ENCODE data around the gene GOSR2.

Gene GOSR2

DNA sequence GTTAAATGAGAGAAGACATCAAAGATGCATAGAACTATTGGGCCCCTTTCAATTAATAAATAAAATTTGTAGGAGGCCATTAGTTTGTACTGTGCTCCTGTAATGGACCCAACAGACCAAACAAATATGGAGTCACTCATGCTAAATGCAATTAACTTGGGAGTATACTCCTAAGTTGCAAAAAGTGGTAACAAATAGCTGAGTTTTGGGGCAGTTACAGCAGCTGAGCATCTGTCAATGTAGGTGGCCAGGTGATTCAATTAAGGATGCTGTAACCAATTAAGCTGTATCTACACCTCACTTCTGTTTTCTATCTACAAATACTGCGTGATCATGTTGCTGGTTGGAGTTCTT is 36.7 kb upstream of the GOSR2 start:
- Histone ChIP-seq H3K9me3 (ENCODE audit: insufficient read depth, low read length) (no peaks in the 10 kb centered on the region), H3K9ac (ENCODE audit: insufficient read length, low read depth) (no peak overlapping the region), H3K27me3 (ENCODE audit: insufficient read depth, insufficient read length) (peaks cover 3% of the 10 kb centered on the region), H3K36me3 (ENCODE audit: insufficient read depth, insufficient read length, low read length) (no peaks in the 10 kb centered on the region), H3K4me3 (ENCODE audit: insufficient read length, low read depth) (no peak overlapping the region), H3K4me1 (ENCODE audit: insufficient read depth, insufficient read length) (peaks cover 3% of the 10 kb centered on the region)
- TF ChIP-seq SUZ12 (IDR thresholded peaks at IDR 0.05; ENCODE audit: extremely low read depth, insufficient read depth, insufficient read length) = no peak
- no peak for TF ChIP-seq ZNF274 (IDR thresholded peaks at IDR 0.05; ENCODE audit: low read depth, low read length)
- TF ChIP-seq YY1 (IDR thresholded peaks at IDR 0.05; ENCODE audit: insufficient read depth, insufficient read length) = no peak
- DNase-seq (ENCODE audit: low read depth, low spot score) = no peak

DNA sequence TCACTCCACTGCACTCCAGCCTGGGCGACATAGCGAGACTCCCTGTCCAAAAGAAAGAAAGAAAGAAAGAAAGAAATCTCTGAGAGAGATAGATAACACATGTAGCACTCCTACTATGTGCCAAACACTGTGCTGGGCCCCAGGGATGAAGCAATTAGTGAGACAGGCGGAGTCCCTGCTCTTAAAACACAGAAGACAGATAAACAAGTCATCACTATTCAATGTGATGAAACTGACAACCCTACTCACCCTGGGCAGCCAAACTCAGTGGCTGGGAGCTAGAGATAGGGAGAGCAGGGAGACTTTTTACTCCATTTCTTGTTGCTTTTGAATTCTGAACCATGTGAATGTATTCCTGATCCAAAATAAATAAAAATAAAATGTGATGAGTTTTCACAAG is 35.2 kb upstream of the GOSR2 start:
- no peaks in the 10 kb centered on the region for H3K9me3 ChIP-seq (ENCODE audit: insufficient read depth, low read length)
- no peak overlapping the region for H3K4me3 ChIP-seq (ENCODE audit: insufficient read length, low read depth)
- H3K9ac ChIP-seq (ENCODE audit: insufficient read length, low read depth) = no peak overlapping the region
- no peak for TF ChIP-seq YY1 (IDR thresholded peaks at IDR 0.05; ENCODE audit: insufficient read depth, insufficient read length)
- TF ChIP-seq SUZ12 (IDR thresholded peaks at IDR 0.05; ENCODE audit: extremely low read depth, insufficient read depth, insufficient read length) = no peak
- no peak for TF ChIP-seq ZNF274 (IDR thresholded peaks at IDR 0.05; ENCODE audit: low read depth, low read length)
- peaks cover 6% of the 10 kb centered on the region for H3K27me3 ChIP-seq (ENCODE audit: insufficient read depth, insufficient read length)
- H3K36me3 ChIP-seq (ENCODE audit: insufficient read depth, insufficient read length, low read length) = no peaks in the 10 kb centered on the region
- H3K4me1 ChIP-seq (ENCODE audit: insufficient read depth, insufficient read length) = peaks cover 3% of the 10 kb centered on the region
- no peak for DNase-seq (ENCODE audit: low read depth, low spot score)

DNA sequence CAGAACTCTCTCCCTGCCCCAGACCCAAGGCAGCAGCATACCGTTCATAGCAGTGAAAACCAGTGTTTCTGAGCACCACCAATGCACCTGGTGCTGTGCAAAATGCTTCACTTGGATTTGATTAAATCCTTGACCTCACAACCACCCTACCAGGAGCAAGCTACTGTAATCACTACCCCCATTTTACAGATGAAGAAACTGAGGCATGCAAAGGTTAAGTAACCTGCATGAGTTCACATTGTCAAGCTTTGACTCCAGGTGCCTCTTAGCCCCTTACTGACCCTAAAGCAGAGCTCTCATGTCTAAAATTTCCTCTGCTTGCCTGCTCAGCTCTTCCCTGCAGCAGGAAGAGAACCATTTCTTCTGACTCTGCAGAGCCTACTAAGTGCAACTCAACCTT is 34.2 kb upstream of the GOSR2 start:
- H3K4me3 ChIP-seq (ENCODE audit: insufficient read length, low read depth) = no peak overlapping the region
- H3K36me3 ChIP-seq (ENCODE audit: insufficient read depth, insufficient read length, low read length) = no peaks in the 10 kb centered on the region
- no peak for DNase-seq (ENCODE audit: low read depth, low spot score)
- no peak overlapping the region for H3K9ac ChIP-seq (ENCODE audit: insufficient read length, low read depth)
- peaks cover 6% of the 10 kb centered on the region for H3K27me3 ChIP-seq (ENCODE audit: insufficient read depth, insufficient read length)
- no peak for TF ChIP-seq YY1 (IDR thresholded peaks at IDR 0.05; ENCODE audit: insufficient read depth, insufficient read length)
- peaks cover 3% of the 10 kb centered on the region for H3K4me1 ChIP-seq (ENCODE audit: insufficient read depth, insufficient read length)
- H3K9me3 ChIP-seq (ENCODE audit: insufficient read depth, low read length) = no peaks in the 10 kb centered on the region

DNA sequence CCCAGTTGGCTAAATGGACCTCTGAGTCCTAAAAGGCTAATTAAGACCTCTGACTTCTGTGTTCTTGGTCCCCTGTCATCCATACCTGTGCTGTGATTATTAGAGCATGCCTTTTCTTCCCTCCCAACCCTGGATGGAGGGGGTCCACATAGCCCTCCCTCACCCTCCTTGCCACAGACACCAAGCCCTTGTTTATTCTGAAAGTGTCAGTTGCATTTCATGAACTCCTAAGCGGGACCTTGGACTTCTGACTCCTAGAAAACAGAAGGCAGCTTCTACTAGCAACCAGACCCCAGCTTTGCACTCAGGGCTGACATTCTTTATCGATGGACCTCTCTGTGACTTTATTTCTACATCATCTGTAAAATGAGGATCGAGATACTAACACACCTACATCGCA is 33.4 kb upstream of the GOSR2 start:
- no peaks in the 10 kb centered on the region for H3K36me3 ChIP-seq (ENCODE audit: insufficient read depth, insufficient read length, low read length)
- H3K27me3 ChIP-seq (ENCODE audit: insufficient read depth, insufficient read length) = peaks cover 6% of the 10 kb centered on the region
- H3K4me3 ChIP-seq (ENCODE audit: insufficient read length, low read depth) = no peak overlapping the region
- H3K9ac ChIP-seq (ENCODE audit: insufficient read length, low read depth) = no peak overlapping the region
- H3K4me1 ChIP-seq (ENCODE audit: insufficient read depth, insufficient read length) = peaks cover 7% of the 10 kb centered on the region
- no peaks in the 10 kb centered on the region for H3K9me3 ChIP-seq (ENCODE audit: insufficient read depth, low read length)
- TF ChIP-seq SUZ12 (IDR thresholded peaks at IDR 0.05; ENCODE audit: extremely low read depth, insufficient read depth, insufficient read length) = no peak
- no peak for TF ChIP-seq YY1 (IDR thresholded peaks at IDR 0.05; ENCODE audit: insufficient read depth, insufficient read length)
- no peak for TF ChIP-seq ZNF274 (IDR thresholded peaks at IDR 0.05; ENCODE audit: low read depth, low read length)
- no peak for DNase-seq (ENCODE audit: low read depth, low spot score)

DNA sequence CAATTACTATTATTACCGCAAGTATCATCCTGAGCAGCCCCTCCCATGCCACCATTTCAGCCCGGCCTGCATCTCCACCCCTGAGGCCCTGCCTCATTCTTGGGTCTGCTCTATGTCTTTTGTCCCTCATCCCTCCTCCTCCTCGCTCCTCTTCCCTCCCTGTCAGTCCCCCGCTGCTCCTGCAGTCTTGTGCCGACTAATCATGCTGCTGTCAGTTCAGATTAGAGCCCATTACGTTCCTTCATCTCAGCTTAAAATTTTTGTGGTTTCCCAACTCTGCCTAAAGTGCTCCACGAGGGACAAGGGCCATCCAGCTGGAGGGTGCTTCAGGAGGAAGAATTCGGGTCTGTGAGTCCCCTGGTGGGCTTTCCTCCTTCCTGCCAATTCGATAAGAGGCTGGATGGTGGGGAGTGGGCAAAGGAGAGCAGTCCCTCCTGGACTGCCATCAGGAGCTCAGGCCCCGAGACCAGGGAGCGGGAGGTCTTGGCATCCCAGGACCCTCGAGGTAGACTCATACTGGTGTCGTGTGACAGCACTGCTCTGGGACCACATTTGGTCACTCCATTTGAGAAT is 32.9 kb upstream of the GOSR2 start:
- H3K9me3 ChIP-seq (ENCODE audit: insufficient read depth, low read length) = no peaks in the 10 kb centered on the region
- no peaks in the 10 kb centered on the region for H3K36me3 ChIP-seq (ENCODE audit: insufficient read depth, insufficient read length, low read length)
- peaks cover 6% of the 10 kb centered on the region for H3K27me3 ChIP-seq (ENCODE audit: insufficient read depth, insufficient read length)
- no peak for TF ChIP-seq SUZ12 (IDR thresholded peaks at IDR 0.05; ENCODE audit: extremely low read depth, insufficient read depth, insufficient read length)
- TF ChIP-seq YY1 (IDR thresholded peaks at IDR 0.05; ENCODE audit: insufficient read depth, insufficient read length) = no peak
- no peak for TF ChIP-seq ZNF274 (IDR thresholded peaks at IDR 0.05; ENCODE audit: low read depth, low read length)
- H3K4me3 ChIP-seq (ENCODE audit: insufficient read length, low read depth) = no peak overlapping the region
- peaks cover 12% of the 10 kb centered on the region for H3K4me1 ChIP-seq (ENCODE audit: insufficient read depth, insufficient read length)
- no peak for DNase-seq (ENCODE audit: low read depth, low spot score)
- H3K9ac ChIP-seq (ENCODE audit: insufficient read length, low read depth) = no peak overlapping the region

DNA sequence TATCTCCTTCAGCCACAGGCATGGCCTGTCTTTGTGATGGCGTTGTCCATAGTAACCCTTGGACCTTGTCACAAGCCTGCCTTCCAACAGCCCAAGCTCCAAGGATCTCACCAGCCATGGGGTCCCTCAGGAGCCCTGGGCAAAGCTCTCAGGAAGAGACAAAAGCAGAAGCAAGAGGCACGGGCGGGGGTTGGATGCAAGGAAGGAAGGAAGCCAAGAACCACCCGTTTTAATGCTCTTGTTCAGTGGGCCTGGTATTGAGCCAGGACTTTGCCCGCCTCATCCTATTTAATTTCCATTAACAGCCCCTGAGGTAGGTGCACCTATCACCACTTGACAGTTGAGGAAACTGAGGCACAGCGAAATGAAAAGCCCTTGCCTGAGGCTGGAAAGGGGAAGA is 32.3 kb upstream of the GOSR2 start:
- Histone ChIP-seq H3K9ac (ENCODE audit: insufficient read length, low read depth) (no peak overlapping the region), H3K4me1 (ENCODE audit: insufficient read depth, insufficient read length) (peaks cover 12% of the 10 kb centered on the region), H3K4me3 (ENCODE audit: insufficient read length, low read depth) (no peak overlapping the region), H3K36me3 (ENCODE audit: insufficient read depth, insufficient read length, low read length) (no peaks in the 10 kb centered on the region), H3K27me3 (ENCODE audit: insufficient read depth, insufficient read length) (peaks cover 6% of the 10 kb centered on the region), H3K9me3 (ENCODE audit: insufficient read depth, low read length) (no peaks in the 10 kb centered on the region)
- DNase-seq (ENCODE audit: low read depth, low spot score) = no peak
- TF ChIP-seq YY1 (IDR thresholded peaks at IDR 0.05; ENCODE audit: insufficient read depth, insufficient read length) = no peak
- TF ChIP-seq SUZ12 (IDR thresholded peaks at IDR 0.05; ENCODE audit: extremely low read depth, insufficient read depth, insufficient read length) = no peak
- no peak for TF ChIP-seq ZNF274 (IDR thresholded peaks at IDR 0.05; ENCODE audit: low read depth, low read length)

DNA sequence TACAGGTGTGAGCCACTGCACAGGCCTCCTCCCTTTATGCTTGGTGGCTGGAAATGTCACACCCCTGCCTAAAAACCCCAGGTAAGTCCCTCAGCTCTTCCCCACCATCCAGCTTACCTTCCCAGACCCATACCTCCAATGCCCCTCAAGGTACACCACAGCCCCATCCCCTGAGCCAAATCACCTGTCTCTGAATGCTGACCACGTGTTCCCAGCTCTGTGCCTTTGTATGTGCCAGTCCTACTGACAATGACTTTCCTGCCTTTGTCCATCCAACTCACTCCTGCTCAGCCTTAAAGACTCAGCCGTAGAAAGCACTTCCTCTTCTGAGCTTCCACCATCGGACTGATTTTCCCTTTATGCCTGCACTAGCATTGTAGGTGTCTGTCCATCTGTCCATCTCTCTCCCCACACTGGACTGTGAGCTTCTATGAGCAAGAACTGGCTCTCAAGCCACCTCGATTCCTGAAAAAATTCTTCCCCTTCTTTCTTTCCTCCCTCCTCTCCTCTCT is 30.7 kb upstream of the GOSR2 start:
- Histone ChIP-seq H3K9ac (ENCODE audit: insufficient read length, low read depth) (no peak overlapping the region), H3K27me3 (ENCODE audit: insufficient read depth, insufficient read length) (peaks cover 4% of the 10 kb centered on the region), H3K36me3 (ENCODE audit: insufficient read depth, insufficient read length, low read length) (no peaks in the 10 kb centered on the region), H3K4me1 (ENCODE audit: insufficient read depth, insufficient read length) (peaks cover 12% of the 10 kb centered on the region), H3K4me3 (ENCODE audit: insufficient read length, low read depth) (no peak overlapping the region), H3K9me3 (ENCODE audit: insufficient read depth, low read length) (no peaks in the 10 kb centered on the region)
- TF ChIP-seq ZNF274 (IDR thresholded peaks at IDR 0.05; ENCODE audit: low read depth, low read length) = no peak
- DNase-seq (ENCODE audit: low read depth, low spot score) = no peak

DNA sequence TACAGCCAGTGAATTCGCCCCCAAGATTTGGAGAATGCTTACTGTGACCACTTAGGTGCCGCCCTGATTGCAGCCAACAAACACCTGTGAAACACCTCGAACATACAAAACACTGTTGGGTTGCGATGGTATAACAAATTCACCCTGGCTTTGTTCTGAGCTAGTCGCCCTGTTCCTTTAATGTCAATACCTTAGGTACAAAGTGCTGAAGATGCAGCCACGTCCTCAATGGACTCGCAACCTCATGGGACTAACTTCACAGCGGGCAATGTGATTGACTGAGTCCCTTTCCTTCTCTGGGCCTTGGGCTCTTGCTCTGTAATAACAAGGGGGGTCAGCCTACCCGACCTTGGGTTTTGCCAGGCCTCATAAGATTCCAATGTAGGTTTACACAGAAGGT is 28.9 kb upstream of the GOSR2 start:
- DNase-seq (ENCODE audit: low read depth, low spot score) = no peak
- Histone ChIP-seq H3K4me1 (ENCODE audit: insufficient read depth, insufficient read length) (peaks cover 12% of the 10 kb centered on the region), H3K4me3 (ENCODE audit: insufficient read length, low read depth) (no peak overlapping the region), H3K9me3 (ENCODE audit: insufficient read depth, low read length) (peaks cover 6% of the 10 kb centered on the region; the same call in 1 of the 2 replicates), H3K27me3 (ENCODE audit: insufficient read depth, insufficient read length) (peaks cover 4% of the 10 kb centered on the region), H3K36me3 (ENCODE audit: insufficient read depth, insufficient read length, low read length) (no peaks in the 10 kb centered on the region), H3K9ac (ENCODE audit: insufficient read length, low read depth) (no peak overlapping the region)
- TF ChIP-seq YY1 (IDR thresholded peaks at IDR 0.05; ENCODE audit: insufficient read depth, insufficient read length) = no peak
- TF ChIP-seq ZNF274 (IDR thresholded peaks at IDR 0.05; ENCODE audit: low read depth, low read length) = no peak
- no peak for TF ChIP-seq SUZ12 (IDR thresholded peaks at IDR 0.05; ENCODE audit: extremely low read depth, insufficient read depth, insufficient read length)
